Body of pancreas (tissue), 4 donors: ENCODE measurements around the gene GCLC.

ENCODE experiments used
- CTCF ChIP-seq, 7 experiments: fragments of 450-650 bp in 4 of 7; fragments of 200-600 bp in 3 of 7; sonication (generic) in 3 of 7; IDR thresholded peaks; one replicate each; pipeline ENCODE4 v1.5.1; 2016 to 2019; ENCODE audit warnings: antibody characterized with exemption in 7 of 7
- POLR2A ChIP-seq, 3 donors: fragments of 450-650 bp; IDR thresholded peaks; one replicate each; pipeline ENCODE4 v1.6.1; 2016; ENCODE audit warnings: antibody characterized with exemption in 3 of 3, mild to moderate bottlenecking in 2 of 3

- TF ChIP-seq CTCF (IDR thresholded peaks at IDR 0.05) = no peak
- no peak for TF ChIP-seq POLR2A (IDR thresholded peaks at IDR 0.05)
These were observed 31.8 kb downstream of the GCLC start for GRCh38 chr6:53513056-53513455.
